Esophagus squamous epithelium (tissue), 4 donors: ENCODE measurements around the gene WDHD1.
A peak's percentile ranks its signal among the peaks of the same experiment; 100 is the strongest.

Source experiments
- POLR2A ChIP-seq, 4 donors: fragments of 450-650 bp; IDR thresholded peaks; one replicate each; pipeline ENCODE4 v1.6.1; 2017; ENCODE audit warnings: antibody characterized with exemption in 4 of 4, mild to moderate bottlenecking in 4 of 4, moderate library complexity in 3 of 4
- TF ChIP-seq, protein P1 (sequence below), 6 experiments: fragments of 450-650 bp in 4 of 6; fragments of 200-600 bp in 2 of 6; sonication (generic) in 2 of 6; IDR thresholded peaks; one replicate each; pipeline ENCODE4 v1.5.1; 2016 to 2019; ENCODE audit warnings: antibody characterized with exemption in 6 of 6, mild to moderate bottlenecking in 4 of 6, moderate library complexity in 4 of 6

DNA sequence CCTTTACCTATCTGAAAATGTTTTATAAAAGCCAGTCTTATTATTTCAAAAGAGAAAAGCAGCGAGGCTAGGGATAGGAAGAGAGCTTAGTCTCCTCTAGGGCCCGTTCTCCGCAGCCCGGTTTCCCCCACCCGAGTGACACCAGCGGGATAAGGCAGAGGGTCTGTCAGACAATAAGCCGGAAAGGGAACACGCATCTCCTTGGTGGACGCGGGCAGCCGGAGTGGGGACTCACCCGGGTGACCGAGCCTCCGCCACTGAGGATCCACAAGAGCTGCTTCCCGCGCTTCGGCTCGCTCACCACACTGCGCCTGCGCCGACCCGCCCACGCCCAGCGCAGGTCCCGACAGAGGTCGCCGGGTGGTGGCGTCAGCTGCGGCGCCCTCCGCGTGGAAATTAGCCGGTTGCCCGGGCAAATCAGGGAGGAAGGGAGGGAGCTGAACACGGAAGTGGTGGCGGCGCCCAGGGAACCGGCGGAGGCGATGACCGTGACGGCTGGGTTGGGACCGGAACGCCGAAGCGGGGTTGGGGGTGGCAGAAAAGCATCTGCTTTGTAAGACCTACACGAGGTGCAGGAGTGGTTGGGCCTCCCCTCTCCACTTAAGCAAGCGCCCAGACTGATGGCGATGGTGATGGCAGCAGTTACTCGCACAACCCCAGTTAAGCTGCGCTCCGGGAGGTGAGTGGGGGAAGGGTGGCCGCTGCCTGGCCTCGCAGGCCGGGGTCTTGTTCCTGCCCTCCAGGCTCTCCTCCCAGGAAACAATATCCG, at the start of gene WDHD1, which contains the start of gene SOCS4:
- TF ChIP-seq POLR2A (IDR thresholded peaks at IDR 0.05): peak in 3 of 4 donors; percentile 40 to 73 (median 70)
- TF ChIP-seq, protein P1, sequence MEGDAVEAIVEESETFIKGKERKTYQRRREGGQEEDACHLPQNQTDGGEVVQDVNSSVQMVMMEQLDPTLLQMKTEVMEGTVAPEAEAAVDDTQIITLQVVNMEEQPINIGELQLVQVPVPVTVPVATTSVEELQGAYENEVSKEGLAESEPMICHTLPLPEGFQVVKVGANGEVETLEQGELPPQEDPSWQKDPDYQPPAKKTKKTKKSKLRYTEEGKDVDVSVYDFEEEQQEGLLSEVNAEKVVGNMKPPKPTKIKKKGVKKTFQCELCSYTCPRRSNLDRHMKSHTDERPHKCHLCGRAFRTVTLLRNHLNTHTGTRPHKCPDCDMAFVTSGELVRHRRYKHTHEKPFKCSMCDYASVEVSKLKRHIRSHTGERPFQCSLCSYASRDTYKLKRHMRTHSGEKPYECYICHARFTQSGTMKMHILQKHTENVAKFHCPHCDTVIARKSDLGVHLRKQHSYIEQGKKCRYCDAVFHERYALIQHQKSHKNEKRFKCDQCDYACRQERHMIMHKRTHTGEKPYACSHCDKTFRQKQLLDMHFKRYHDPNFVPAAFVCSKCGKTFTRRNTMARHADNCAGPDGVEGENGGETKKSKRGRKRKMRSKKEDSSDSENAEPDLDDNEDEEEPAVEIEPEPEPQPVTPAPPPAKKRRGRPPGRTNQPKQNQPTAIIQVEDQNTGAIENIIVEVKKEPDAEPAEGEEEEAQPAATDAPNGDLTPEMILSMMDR (IDR thresholded peaks at IDR 0.05): peak in 2 of 6 experiments; percentile 22 to 53
